ENCODE results near the gene NPB. TPM values are rescaled to one million over a fixed set of nuclear protein-coding genes. Genes with fewer than 3 reads are reported as not detected.

Gene NPB
- total RNA-seq, 1 experiment from 2014 or later, result 0.47 TPM

DNA sequence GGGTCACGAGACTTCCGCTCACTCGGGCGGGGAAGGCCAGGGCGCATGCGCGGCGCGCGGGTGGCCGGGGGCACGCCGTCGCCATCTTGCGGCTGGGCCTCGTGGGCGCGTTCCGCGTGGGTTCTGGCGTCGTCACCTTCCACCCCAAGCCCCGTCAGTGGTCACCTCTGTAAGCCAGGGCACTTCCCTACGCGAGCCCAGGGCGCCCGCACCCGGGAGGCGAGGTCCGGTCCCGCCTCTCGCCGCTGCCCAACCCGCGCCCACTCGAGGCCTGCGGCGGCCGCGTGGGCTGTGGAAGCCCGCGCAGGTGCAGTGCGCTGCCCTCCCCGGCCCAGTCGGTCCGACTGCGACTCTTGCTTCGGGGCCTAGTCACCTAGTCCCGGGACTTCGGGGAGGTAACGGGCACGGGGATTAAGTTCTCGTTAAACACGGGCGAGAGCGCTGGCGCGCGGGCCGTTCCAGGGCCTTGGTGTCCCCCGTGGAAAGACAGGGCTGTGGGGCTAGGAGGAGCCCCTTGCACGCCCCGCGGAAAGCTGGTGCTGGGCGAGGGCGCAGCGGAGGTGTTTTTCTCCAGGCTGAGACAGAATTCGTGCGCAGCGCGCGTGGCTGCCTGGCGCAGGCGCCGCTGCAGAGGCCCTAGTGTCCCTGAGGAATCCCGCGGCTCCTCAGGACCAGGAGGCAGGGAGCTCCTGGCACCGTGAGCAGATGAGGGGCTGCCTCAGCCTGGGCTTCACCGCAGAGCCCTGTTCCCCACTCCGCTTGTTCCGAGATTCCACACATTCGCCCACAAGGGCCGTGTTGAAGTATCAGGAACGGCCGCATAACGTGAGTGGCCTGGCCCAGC lies 30.4 kb upstream of the NPB start:
- no peaks in the 10 kb centered on the region for H3K9me3 Mint-ChIP-seq (ENCODE audit: low read depth, unreplicated experiment)
- TF ChIP-seq, protein P1, sequence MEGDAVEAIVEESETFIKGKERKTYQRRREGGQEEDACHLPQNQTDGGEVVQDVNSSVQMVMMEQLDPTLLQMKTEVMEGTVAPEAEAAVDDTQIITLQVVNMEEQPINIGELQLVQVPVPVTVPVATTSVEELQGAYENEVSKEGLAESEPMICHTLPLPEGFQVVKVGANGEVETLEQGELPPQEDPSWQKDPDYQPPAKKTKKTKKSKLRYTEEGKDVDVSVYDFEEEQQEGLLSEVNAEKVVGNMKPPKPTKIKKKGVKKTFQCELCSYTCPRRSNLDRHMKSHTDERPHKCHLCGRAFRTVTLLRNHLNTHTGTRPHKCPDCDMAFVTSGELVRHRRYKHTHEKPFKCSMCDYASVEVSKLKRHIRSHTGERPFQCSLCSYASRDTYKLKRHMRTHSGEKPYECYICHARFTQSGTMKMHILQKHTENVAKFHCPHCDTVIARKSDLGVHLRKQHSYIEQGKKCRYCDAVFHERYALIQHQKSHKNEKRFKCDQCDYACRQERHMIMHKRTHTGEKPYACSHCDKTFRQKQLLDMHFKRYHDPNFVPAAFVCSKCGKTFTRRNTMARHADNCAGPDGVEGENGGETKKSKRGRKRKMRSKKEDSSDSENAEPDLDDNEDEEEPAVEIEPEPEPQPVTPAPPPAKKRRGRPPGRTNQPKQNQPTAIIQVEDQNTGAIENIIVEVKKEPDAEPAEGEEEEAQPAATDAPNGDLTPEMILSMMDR (IDR thresholded peaks at IDR 0.05; ENCODE audit: unreplicated experiment), result peak; percentile 21
- no peaks in the 10 kb centered on the region for H3K27me3 Mint-ChIP-seq (ENCODE audit: unreplicated experiment)
- CTCF ChIA-PET, result interaction anchor here (0.7 kb wide), 1 partner anchor 188 kb away, joined by 4 read pairs; the partner anchor contains the start of gene ARL16
- TSS peak; percentile 65 for BruUV-seq (replicated peaks)
- H3K36me3 Mint-ChIP-seq (ENCODE audit: insufficient read depth, unreplicated experiment), result peaks cover 71% of the 10 kb centered on the region
- DNase-seq, result peak; percentile 96
- intact Hi-C loops (cut with micrococcal nuclease; ENCODE audit: unreplicated experiment), result no loop called here
- peak overlapping the region; percentile 75 for H3K4me3 Mint-ChIP-seq (ENCODE audit: low read depth, unreplicated experiment)
- H3K4me1 Mint-ChIP-seq (ENCODE audit: low read depth, unreplicated experiment), result peaks cover 8% of the 10 kb centered on the region
- peak overlapping the region; percentile 87 for H3K27ac Mint-ChIP-seq (ENCODE audit: unreplicated experiment)

DNA sequence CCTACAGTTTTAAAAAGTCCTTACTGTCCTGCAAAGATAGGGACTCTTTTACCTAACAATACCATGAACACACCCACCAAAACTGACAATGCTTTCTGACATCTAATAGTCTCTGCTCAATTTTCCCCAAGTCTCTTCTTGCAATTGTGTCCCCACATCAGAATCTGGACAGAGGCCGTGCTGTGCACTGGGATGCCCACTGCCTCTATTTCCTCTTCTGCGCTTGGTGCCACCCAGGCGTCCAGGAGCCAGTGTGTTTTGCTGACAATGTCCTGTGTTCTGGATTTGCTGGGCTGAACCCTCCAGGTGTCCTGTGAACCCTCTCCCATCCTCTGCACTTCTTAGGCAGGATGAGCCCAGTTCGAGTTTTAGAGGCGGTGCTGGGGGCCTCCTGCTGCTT lies 24.5 kb upstream of the NPB start:
- Mint-ChIP-seq H3K27ac (ENCODE audit: unreplicated experiment) (no peak overlapping the region), H3K27me3 (ENCODE audit: unreplicated experiment) (no peaks in the 10 kb centered on the region), H3K4me3 (ENCODE audit: low read depth, unreplicated experiment) (no peak overlapping the region), H3K9me3 (ENCODE audit: low read depth, unreplicated experiment) (no peaks in the 10 kb centered on the region), H3K4me1 (ENCODE audit: low read depth, unreplicated experiment) (peaks cover 8% of the 10 kb centered on the region), H3K36me3 (ENCODE audit: insufficient read depth, unreplicated experiment) (peaks cover 51% of the 10 kb centered on the region)
- TF ChIP-seq, protein P1 (IDR thresholded peaks at IDR 0.05; ENCODE audit: unreplicated experiment), result no peak
- no peak for DNase-seq
- BruUV-seq (replicated peaks), result no TSS peak
- CTCF ChIA-PET, result no interaction called here
- intact Hi-C loops (cut with micrococcal nuclease; ENCODE audit: unreplicated experiment), result no loop called here

DNA sequence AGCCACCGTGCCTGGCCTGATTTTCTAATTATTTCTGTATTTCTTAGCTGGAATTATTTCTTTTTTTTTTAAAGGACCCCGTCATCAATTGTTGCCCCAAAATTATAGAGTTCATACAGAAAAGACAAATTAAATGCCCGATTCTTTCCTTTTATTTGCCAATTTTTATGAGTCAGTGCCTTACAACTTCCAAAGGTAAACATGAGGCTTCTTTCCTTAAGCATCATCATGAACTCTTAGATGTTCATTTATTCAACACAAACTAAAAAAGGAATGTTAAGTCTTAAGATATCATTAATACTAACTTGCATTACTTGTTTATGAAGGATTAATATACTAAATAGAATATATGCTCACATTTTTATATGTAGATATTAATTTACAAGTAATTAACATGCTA lies 23.7 kb upstream of the NPB start:
- peaks cover 52% of the 10 kb centered on the region for H3K36me3 Mint-ChIP-seq (ENCODE audit: insufficient read depth, unreplicated experiment)

GRCh38 chr17:81879121-81879520 lies 22.9 kb upstream of the NPB start:
- Mint-ChIP-seq H3K9me3 (ENCODE audit: low read depth, unreplicated experiment) (no peaks in the 10 kb centered on the region), H3K36me3 (ENCODE audit: insufficient read depth, unreplicated experiment) (peaks cover 49% of the 10 kb centered on the region), H3K4me3 (ENCODE audit: low read depth, unreplicated experiment) (no peak overlapping the region), H3K27me3 (ENCODE audit: unreplicated experiment) (no peaks in the 10 kb centered on the region), H3K27ac (ENCODE audit: unreplicated experiment) (peak overlapping the region; percentile 20), H3K4me1 (ENCODE audit: low read depth, unreplicated experiment) (no peaks in the 10 kb centered on the region)
- BruUV-seq (replicated peaks), result no TSS peak
- no peak for DNase-seq
- CTCF ChIA-PET, result no interaction called here
- intact Hi-C loops (cut with micrococcal nuclease; ENCODE audit: unreplicated experiment), result no loop called here
- TF ChIP-seq, protein P1 (IDR thresholded peaks at IDR 0.05; ENCODE audit: unreplicated experiment), result no peak

More for the DNA sequence above, 23.7 kb upstream of the NPB start:
- intact Hi-C loops (cut with micrococcal nuclease; ENCODE audit: unreplicated experiment), result no loop called here
- no peaks in the 10 kb centered on the region for H3K27me3 Mint-ChIP-seq (ENCODE audit: unreplicated experiment)
- DNase-seq, result no peak
- TF ChIP-seq, protein P1 (IDR thresholded peaks at IDR 0.05; ENCODE audit: unreplicated experiment), result no peak
- H3K4me1 Mint-ChIP-seq (ENCODE audit: low read depth, unreplicated experiment), result peaks cover under 1% of the 10 kb centered on the region
- no peak overlapping the region for H3K27ac Mint-ChIP-seq (ENCODE audit: unreplicated experiment)
- H3K9me3 Mint-ChIP-seq (ENCODE audit: low read depth, unreplicated experiment), result no peaks in the 10 kb centered on the region
- CTCF ChIA-PET, result no interaction called here
- no peak overlapping the region for H3K4me3 Mint-ChIP-seq (ENCODE audit: low read depth, unreplicated experiment)
- no TSS peak for BruUV-seq (replicated peaks)
